WTC11 (cell line): ENCODE measurements around the gene ATP9A. TPM values are rescaled to one million over a fixed set of nuclear protein-coding genes. Genes with fewer than 3 reads are reported as not detected.

Source experiments
- ATAC-seq: fragments of 200-7000 bp; cut with Tn5 transposase; 2 replicates; pipeline ENCODE4 v1.10.0; 2021; ENCODE audit warnings: mild to moderate bottlenecking, moderate library complexity
- CTCF ChIA-PET: fragments of 300-600 bp; sonication (Branson Sonifier 250); formaldehyde crosslinking; loops from one replicate; lab custom pipeline; 2021; ENCODE audit warnings: antibody characterized with exemption; lab: Charles Lee
- POLR2A ChIA-PET: fragments of 350-600 bp; sonication (Branson Sonifier 250); formaldehyde crosslinking; loops from one replicate; lab custom pipeline; 2021; ENCODE audit warnings: antibody characterized with exemption; lab: Charles Lee
- DNase-seq: peaks from one replicate; pipeline ENCODE4 v3.0.0; 2021; ENCODE audit warnings: low spot score
- H3K27ac Mint-ChIP-seq: 2 replicates; pipeline ENCODE4 v1.8.0; 2021; ENCODE audit warnings: mixed read lengths
- H3K27me3 Mint-ChIP-seq: 2 replicates; pipeline ENCODE4 v1.8.0; 2021; ENCODE audit warnings: low read depth, mild to moderate bottlenecking, moderate library complexity, mixed read lengths
- H3K36me3 Mint-ChIP-seq: 2 replicates; pipeline ENCODE4 v1.8.0; 2021; ENCODE audit warnings: mixed read lengths
- H3K4me1 Mint-ChIP-seq: 2 replicates; pipeline ENCODE4 v1.8.0; 2022; ENCODE audit warnings: mixed read lengths
- H3K4me3 Mint-ChIP-seq: 2 replicates; pipeline ENCODE4 v1.8.0; 2021; ENCODE audit warnings: mild to moderate bottlenecking, moderate library complexity, mixed read lengths
- H3K9me3 Mint-ChIP-seq: 2 replicates; pipeline ENCODE4 v1.8.0; 2021; ENCODE audit warnings: mixed read lengths
- HMGA2 ChIP-seq: fragments of 250-450 bp; sonication (Bioruptor Pico); IDR thresholded peaks from 2 replicates; pipeline ENCODE4 v1.4.0; 2021; ENCODE audit warnings: mild to moderate bottlenecking, moderate library complexity
- NFATC4 ChIP-seq: fragments of 250-450 bp; sonication (Bioruptor Pico); IDR thresholded peaks from 2 replicates; pipeline ENCODE4 v1.9.0; 2021; ENCODE audit warnings: mild to moderate bottlenecking
- NR1H2 ChIP-seq: sonication (generic); formaldehyde crosslinking; IDR thresholded peaks from 2 replicates; pipeline ENCODE4 v1.9.0; 2021; ENCODE audit warnings: mild to moderate bottlenecking, moderate library complexity, missing genetic modification reagents
- NR2C2 ChIP-seq: sonication (generic); formaldehyde crosslinking; IDR thresholded peaks from 2 replicates; pipeline ENCODE4 v1.8.0; 2022; ENCODE audit warnings: mild to moderate bottlenecking, missing genetic modification reagents
- PREB ChIP-seq: sonication (generic); formaldehyde crosslinking; IDR thresholded peaks from 2 replicates; pipeline ENCODE4 v1.8.1; 2022; ENCODE audit warnings: mild to moderate bottlenecking, missing genetic modification reagents, moderate library complexity, borderline replicate concordance
- PRRX2 ChIP-seq: fragments of 250-450 bp; sonication (Bioruptor Pico); IDR thresholded peaks from 2 replicates; pipeline ENCODE4 v1.8.0; 2021; ENCODE audit warnings: mild to moderate bottlenecking
- SMAD3 ChIP-seq: sonication (generic); formaldehyde crosslinking; IDR thresholded peaks from 2 replicates; pipeline ENCODE4 v1.8.0; 2022; ENCODE audit warnings: missing genetic modification reagents, mild to moderate bottlenecking, borderline replicate concordance
- TEAD1 ChIP-seq: sonication (generic); formaldehyde crosslinking; IDR thresholded peaks from 2 replicates; pipeline ENCODE4 v1.8.0; 2022; ENCODE audit warnings: mild to moderate bottlenecking, missing genetic modification reagents
- TEAD4 ChIP-seq: sonication (generic); formaldehyde crosslinking; IDR thresholded peaks from 2 replicates; pipeline ENCODE4 v1.8.0; 2022; ENCODE audit warnings: mild to moderate bottlenecking, missing genetic modification reagents
- ZNF121 ChIP-seq: sonication (generic); formaldehyde crosslinking; IDR thresholded peaks from 2 replicates; pipeline ENCODE4 v1.8.0; 2023; ENCODE audit warnings: missing genetic modification reagents
- ZNF138 ChIP-seq: sonication (generic); formaldehyde crosslinking; conservative IDR thresholded peaks from 2 replicates; pipeline ENCODE4 v1.8.1; 2022; ENCODE audit warnings: mild to moderate bottlenecking, moderate library complexity, missing genetic modification reagents
- ZNF317 ChIP-seq: sonication (generic); formaldehyde crosslinking; IDR thresholded peaks from 2 replicates; pipeline ENCODE4 v1.8.1; 2023; ENCODE audit warnings: low read depth, mild to moderate bottlenecking, moderate library complexity, missing genetic modification reagents, borderline replicate concordance
- ZNF512 ChIP-seq: sonication (generic); formaldehyde crosslinking; IDR thresholded peaks from 2 replicates; pipeline ENCODE4 v1.8.1; 2022; ENCODE audit warnings: missing genetic modification reagents, borderline replicate concordance
- ZNF671 ChIP-seq: fragments of 250-450 bp; sonication (Bioruptor Pico); IDR thresholded peaks from 2 replicates; pipeline ENCODE4 v1.8.0; 2021; ENCODE audit warnings: mild to moderate bottlenecking
- total RNA-seq: library from RNA; stranded (reverse); gene quantifications from 3 replicates; pipeline ENCODE4 v1.2.3, GENCODE V29; 2021
- TF ChIP-seq, protein P1 (sequence below): fragments of 250-450 bp; sonication (Bioruptor Pico); IDR thresholded peaks from 2 replicates; pipeline ENCODE4 v1.9.0; 2021; ENCODE audit warnings: mild to moderate bottlenecking
- TF ChIP-seq, protein P2 (sequence below): fragments of 250-450 bp; sonication (Bioruptor Pico); IDR thresholded peaks from 2 replicates; pipeline ENCODE4 v2.1.2; 2022; ENCODE audit warnings: mild to moderate bottlenecking, moderate library complexity
- TF ChIP-seq, protein P3 (sequence below): sonication (generic); formaldehyde crosslinking; IDR thresholded peaks from 2 replicates; pipeline ENCODE4 v1.8.0; 2022; ENCODE audit warnings: mild to moderate bottlenecking, missing genetic modification reagents

Gene ATP9A
- total RNA-seq, 1 experiment from 2014 or later, result 5.0 TPM

- no peak for DNase-seq
- Mint-ChIP-seq H3K4me3 (no peak overlapping the region), H3K4me1 (peaks cover 10% of the 10 kb centered on the region), H3K27ac (peak overlapping the region; percentile 83; the same call in 1 of the 2 replicates), H3K36me3 (no peaks in the 10 kb centered on the region), H3K9me3 (no peaks in the 10 kb centered on the region), H3K27me3 (no peaks in the 10 kb centered on the region)
- ATAC-seq, result no peak
- TF ChIP-seq NFATC4 (CRISPR knock-in tag), result no peak
- no peak for TF ChIP-seq PREB (CRISPR knock-in tag)
- no peak for TF ChIP-seq ZNF317 (CRISPR knock-in tag)
- no peak for TF ChIP-seq NR1H2 (CRISPR knock-in tag)
- TF ChIP-seq HMGA2 (CRISPR knock-in tag), result no peak
- TF ChIP-seq TEAD1 (CRISPR knock-in tag), result no peak
- no peak for TF ChIP-seq ZNF671 (CRISPR knock-in tag)
- no peak for TF ChIP-seq ZNF121 (CRISPR knock-in tag)
- no peak for TF ChIP-seq SMAD3
- TF ChIP-seq NR2C2 (CRISPR knock-in tag), result no peak
- TF ChIP-seq, protein P1, sequence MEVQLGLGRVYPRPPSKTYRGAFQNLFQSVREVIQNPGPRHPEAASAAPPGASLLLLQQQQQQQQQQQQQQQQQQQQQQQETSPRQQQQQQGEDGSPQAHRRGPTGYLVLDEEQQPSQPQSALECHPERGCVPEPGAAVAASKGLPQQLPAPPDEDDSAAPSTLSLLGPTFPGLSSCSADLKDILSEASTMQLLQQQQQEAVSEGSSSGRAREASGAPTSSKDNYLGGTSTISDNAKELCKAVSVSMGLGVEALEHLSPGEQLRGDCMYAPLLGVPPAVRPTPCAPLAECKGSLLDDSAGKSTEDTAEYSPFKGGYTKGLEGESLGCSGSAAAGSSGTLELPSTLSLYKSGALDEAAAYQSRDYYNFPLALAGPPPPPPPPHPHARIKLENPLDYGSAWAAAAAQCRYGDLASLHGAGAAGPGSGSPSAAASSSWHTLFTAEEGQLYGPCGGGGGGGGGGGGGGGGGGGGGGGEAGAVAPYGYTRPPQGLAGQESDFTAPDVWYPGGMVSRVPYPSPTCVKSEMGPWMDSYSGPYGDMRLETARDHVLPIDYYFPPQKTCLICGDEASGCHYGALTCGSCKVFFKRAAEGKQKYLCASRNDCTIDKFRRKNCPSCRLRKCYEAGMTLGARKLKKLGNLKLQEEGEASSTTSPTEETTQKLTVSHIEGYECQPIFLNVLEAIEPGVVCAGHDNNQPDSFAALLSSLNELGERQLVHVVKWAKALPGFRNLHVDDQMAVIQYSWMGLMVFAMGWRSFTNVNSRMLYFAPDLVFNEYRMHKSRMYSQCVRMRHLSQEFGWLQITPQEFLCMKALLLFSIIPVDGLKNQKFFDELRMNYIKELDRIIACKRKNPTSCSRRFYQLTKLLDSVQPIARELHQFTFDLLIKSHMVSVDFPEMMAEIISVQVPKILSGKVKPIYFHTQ (CRISPR knock-in tag), result no peak
- TF ChIP-seq ZNF138 (CRISPR knock-in tag), result no peak
- no peak for TF ChIP-seq ZNF512 (CRISPR knock-in tag)
- ChIA-PET CTCF (interaction anchor here (0.5 to 1.7 kb wide), 8 partner anchors 16 to 1829 kb away, joined by 3 to 11 read pairs (median 4); no protein-coding TSS in a partner anchor), POLR2A (interaction anchor here (0.7 kb wide), 1 partner anchor 11 kb away, joined by 3 read pairs; no protein-coding TSS in a partner anchor)
Measured at GRCh38 chr20:51732096-51732791, 35.9 kb downstream of the ATP9A start.

- DNase-seq, result no peak
- no peak overlapping the region for H3K27ac Mint-ChIP-seq
- CTCF ChIA-PET, result interaction anchor here (0.5 to 1.7 kb wide), 8 partner anchors 16 to 1830 kb away, joined by 3 to 11 read pairs (median 4); no protein-coding TSS in a partner anchor
Measured at GRCh38 chr20:51731731-51732095, 36.5 kb downstream of the ATP9A start.

More at GRCh38 chr20:51731731-51732095, 36.5 kb downstream of the ATP9A start:
- H3K4me3 Mint-ChIP-seq, result no peak overlapping the region
- TF ChIP-seq, protein P2, sequence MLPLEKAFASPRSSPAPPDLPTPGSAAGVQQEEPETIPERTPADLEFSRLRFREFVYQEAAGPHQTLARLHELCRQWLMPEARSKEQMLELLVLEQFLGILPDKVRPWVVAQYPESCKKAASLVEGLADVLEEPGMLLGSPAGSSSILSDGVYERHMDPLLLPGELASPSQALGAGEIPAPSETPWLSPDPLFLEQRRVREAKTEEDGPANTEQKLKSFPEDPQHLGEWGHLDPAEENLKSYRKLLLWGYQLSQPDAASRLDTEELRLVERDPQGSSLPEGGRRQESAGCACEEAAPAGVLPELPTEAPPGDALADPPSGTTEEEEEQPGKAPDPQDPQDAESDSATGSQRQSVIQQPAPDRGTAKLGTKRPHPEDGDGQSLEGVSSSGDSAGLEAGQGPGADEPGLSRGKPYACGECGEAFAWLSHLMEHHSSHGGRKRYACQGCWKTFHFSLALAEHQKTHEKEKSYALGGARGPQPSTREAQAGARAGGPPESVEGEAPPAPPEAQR (CRISPR knock-in tag), result no peak
- no peak for TF ChIP-seq TEAD4 (CRISPR knock-in tag)
- no peak for TF ChIP-seq NFATC4 (CRISPR knock-in tag)
- TF ChIP-seq, protein P3, sequence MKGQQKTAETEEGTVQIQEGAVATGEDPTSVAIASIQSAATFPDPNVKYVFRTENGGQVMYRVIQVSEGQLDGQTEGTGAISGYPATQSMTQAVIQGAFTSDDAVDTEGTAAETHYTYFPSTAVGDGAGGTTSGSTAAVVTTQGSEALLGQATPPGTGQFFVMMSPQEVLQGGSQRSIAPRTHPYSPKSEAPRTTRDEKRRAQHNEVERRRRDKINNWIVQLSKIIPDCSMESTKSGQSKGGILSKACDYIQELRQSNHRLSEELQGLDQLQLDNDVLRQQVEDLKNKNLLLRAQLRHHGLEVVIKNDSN (CRISPR knock-in tag), result no peak
- no peak for TF ChIP-seq PRRX2
- TF ChIP-seq, all 79 proteins: peak for 0
- H3K9me3 Mint-ChIP-seq, result no peaks in the 10 kb centered on the region
- no peak for ATAC-seq
- peaks cover 10% of the 10 kb centered on the region for H3K4me1 Mint-ChIP-seq
- POLR2A ChIA-PET, result interaction anchor here (0.7 kb wide), 1 partner anchor 11 kb away, joined by 3 read pairs; no protein-coding TSS in a partner anchor
- H3K27me3 Mint-ChIP-seq, result no peaks in the 10 kb centered on the region
- no peaks in the 10 kb centered on the region for H3K36me3 Mint-ChIP-seq
